ENCODE measurements around the gene BACH2. TPM values are rescaled to one million over a fixed set of nuclear protein-coding genes. Genes with fewer than 3 reads are reported as not detected.

Gene BACH2
- total and polyA plus RNA-seq, 2 of the 4 experiments (the other 2 are of a cell fraction): 1.3 to 1.4 TPM

GRCh38 chr6:90186026-90186425, 110.6 kb downstream of the BACH2 start:
- dilution Hi-C loops (cut with HindIII; ENCODE audit: low sequenced_read_pairs, unreplicated experiment): no loop called here
- Histone ChIP-seq H3K9me3 (ENCODE audit: control insufficient read depth, insufficient read depth, low read length) (no peaks in the 10 kb centered on the region), H3K4ac (ENCODE audit: low read depth, low read length) (no peak overlapping the region), H3K79me1 (ENCODE audit: low read depth in 1 of 2, low read length in 2 of 2) (no peaks in the 10 kb centered on the region), H3K4me3 (ENCODE audit: insufficient read depth, low read depth, low read length) (no peak overlapping the region), H3K18ac (ENCODE audit: low read depth, low read length) (no peak overlapping the region), H2BK5ac (ENCODE audit: low read depth, low read length, poor library complexity, severe bottlenecking) (no peak overlapping the region), H4K91ac (ENCODE audit: insufficient read depth, low read depth, low read length) (no peak overlapping the region), H2BK120ac (ENCODE audit: low read depth, low read length) (no peak overlapping the region), H3K27me3 (ENCODE audit: control insufficient read depth, insufficient read depth, low read length) (no peaks in the 10 kb centered on the region), H4K5ac (ENCODE audit: low read depth, low read length) (no peak overlapping the region), H2BK15ac (ENCODE audit: low read depth, low read length) (no peak overlapping the region), H3K9ac (ENCODE audit: low read depth, low read length) (no peak overlapping the region), H2AFZ (replicated peaks; ENCODE audit: low read length, poor library complexity) (no peak overlapping the region), H3K14ac (replicated peaks; ENCODE audit: low read depth, low read length) (no peak overlapping the region), H3K9me1 (ENCODE audit: insufficient read depth, low read length) (peaks cover 9% of the 10 kb centered on the region; the same call in 1 of the 2 replicates), H2BK20ac (ENCODE audit: low read depth, low read length) (no peak overlapping the region), H3K4me2 (ENCODE audit: low read depth, low read length) (no peak overlapping the region), H2AK5ac (ENCODE audit: low read depth, low read length) (no peak overlapping the region), H3K36me3 (ENCODE audit: control insufficient read depth, insufficient read depth, low read length) (no peaks in the 10 kb centered on the region), H4K20me1 (ENCODE audit: insufficient read depth, low read length) (no peaks in the 10 kb centered on the region), H3K23ac (ENCODE audit: low read depth, low read length) (no peak overlapping the region), H3K56ac (ENCODE audit: extremely low read depth, insufficient read depth, low read length) (no peak overlapping the region), H3K27ac (ENCODE audit: insufficient read depth, low read length) (no peak overlapping the region), H4K8ac (ENCODE audit: low read depth in 2 of 2, low read length in 2 of 2) (no peak overlapping the region), H2AK9ac (replicated peaks; ENCODE audit: low read depth, low read length, poor library complexity) (no peak overlapping the region), H3K4me1 (ENCODE audit: control insufficient read depth, insufficient read depth, low read length) (peaks cover 6% of the 10 kb centered on the region; the same call in 1 of the 2 replicates)
- no TSS peak for BruUV-seq (replicated peaks)
- DNase-seq: no peak
- ChIA-PET CTCF (interaction anchor here (0.5 to 0.6 kb wide), 2 partner anchors 10 to 56 kb away, joined by 3 to 5 read pairs; no protein-coding TSS in a partner anchor), POLR2A (ENCODE audit: unreplicated experiment) (no interaction called here)
- ATAC-seq (ENCODE audit: low read depth): no peak
- TF ChIP-seq FOS (IDR thresholded peaks at IDR 0.05; ENCODE audit: low read depth, low read length) (no peak), MXI1 (IDR thresholded peaks at IDR 0.05; ENCODE audit: borderline replicate concordance, low read depth, low read length) (no peak), RFX5 (IDR thresholded peaks at IDR 0.05; ENCODE audit: low read depth, low read length) (no peak), NFE2L2 (IDR thresholded peaks at IDR 0.05; ENCODE audit: low read depth, low read length) (no peak), POLR2A (IDR thresholded peaks at IDR 0.05; ENCODE audit: low read depth, low read length) (no peak), ELK1 (IDR thresholded peaks at IDR 0.05; ENCODE audit: borderline replicate concordance, low read depth, low read length) (no peak), CHD1 (IDR thresholded peaks at IDR 0.05; ENCODE audit: low read depth, low read length) (no peak), RAD21 (IDR thresholded peaks at IDR 0.05; ENCODE audit: low read length) (no peak), SMC3 (IDR thresholded peaks at IDR 0.05; ENCODE audit: low read depth, low read length) (no peak), RCOR1 (IDR thresholded peaks at IDR 0.05; ENCODE audit: insufficient replicate concordance, low read length) (no peak), BHLHE40 (IDR thresholded peaks at IDR 0.05; ENCODE audit: low read depth, low read length) (no peak), MAFK (IDR thresholded peaks at IDR 0.05; ENCODE audit: low read depth, low read length) (no peak)
- TF ChIP-seq, protein P1, sequence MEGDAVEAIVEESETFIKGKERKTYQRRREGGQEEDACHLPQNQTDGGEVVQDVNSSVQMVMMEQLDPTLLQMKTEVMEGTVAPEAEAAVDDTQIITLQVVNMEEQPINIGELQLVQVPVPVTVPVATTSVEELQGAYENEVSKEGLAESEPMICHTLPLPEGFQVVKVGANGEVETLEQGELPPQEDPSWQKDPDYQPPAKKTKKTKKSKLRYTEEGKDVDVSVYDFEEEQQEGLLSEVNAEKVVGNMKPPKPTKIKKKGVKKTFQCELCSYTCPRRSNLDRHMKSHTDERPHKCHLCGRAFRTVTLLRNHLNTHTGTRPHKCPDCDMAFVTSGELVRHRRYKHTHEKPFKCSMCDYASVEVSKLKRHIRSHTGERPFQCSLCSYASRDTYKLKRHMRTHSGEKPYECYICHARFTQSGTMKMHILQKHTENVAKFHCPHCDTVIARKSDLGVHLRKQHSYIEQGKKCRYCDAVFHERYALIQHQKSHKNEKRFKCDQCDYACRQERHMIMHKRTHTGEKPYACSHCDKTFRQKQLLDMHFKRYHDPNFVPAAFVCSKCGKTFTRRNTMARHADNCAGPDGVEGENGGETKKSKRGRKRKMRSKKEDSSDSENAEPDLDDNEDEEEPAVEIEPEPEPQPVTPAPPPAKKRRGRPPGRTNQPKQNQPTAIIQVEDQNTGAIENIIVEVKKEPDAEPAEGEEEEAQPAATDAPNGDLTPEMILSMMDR (conservative IDR thresholded peaks at IDR 0.05; ENCODE audit: low read depth, low read length): no peak
- TF ChIP-seq, protein P2, sequence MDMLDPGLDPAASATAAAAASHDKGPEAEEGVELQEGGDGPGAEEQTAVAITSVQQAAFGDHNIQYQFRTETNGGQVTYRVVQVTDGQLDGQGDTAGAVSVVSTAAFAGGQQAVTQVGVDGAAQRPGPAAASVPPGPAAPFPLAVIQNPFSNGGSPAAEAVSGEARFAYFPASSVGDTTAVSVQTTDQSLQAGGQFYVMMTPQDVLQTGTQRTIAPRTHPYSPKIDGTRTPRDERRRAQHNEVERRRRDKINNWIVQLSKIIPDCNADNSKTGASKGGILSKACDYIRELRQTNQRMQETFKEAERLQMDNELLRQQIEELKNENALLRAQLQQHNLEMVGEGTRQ (IDR thresholded peaks at IDR 0.05; ENCODE audit: low read depth, low read length): no peak
- intact Hi-C loops (cut with micrococcal nuclease): no loop called here
- in situ Hi-C loops (cut with MboI; ENCODE audit: low sequenced_read_pairs): no loop called here
- no CpG with 5 or more reads among the region's 3 CpGs for WGBS, 2 experiments (ENCODE audit: extremely low coverage in 2 of 2, insufficient read length in 1 of 2)
